GM19467 (cell line): ENCODE measurements around the gene UFM1.
"Not testable (repeated sequence)": the region's sequence is repeated elsewhere in the genome, so short reads cannot be mapped to it uniquely, and the experiment has no call there.

ENCODE experiments used
- ATAC-seq: cut with Tn5 transposase; IDR thresholded peaks from one replicate; pipeline ENCODE4 v1.9.1; 2021; ENCODE audit warnings: mild to moderate bottlenecking, moderate library complexity; ENCODE audit not compliant: unreplicated experiment

UFM1 gene

DNA sequence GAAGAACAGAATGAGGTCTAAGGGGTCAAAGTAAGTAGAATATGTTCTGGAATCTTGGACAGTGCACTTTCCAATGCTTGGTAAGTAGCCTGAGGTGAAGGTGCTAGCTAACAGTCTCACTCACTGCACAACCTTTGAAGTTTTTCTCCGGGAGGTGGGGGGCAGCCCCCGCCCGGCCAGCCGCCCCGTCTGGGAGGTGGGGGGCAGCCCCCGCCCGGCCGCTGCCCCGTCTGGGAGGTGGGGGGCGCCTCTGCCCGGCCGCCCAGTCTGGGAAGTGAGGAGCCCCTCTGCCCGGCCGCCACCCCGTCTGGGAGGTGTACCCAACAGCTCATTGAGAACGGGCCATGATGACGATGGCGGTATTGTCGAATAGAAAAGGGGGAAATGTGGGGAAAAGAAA, 14.1 kb downstream of the UFM1 start:
- ATAC-seq: not testable (repeated sequence)

- no peak for ATAC-seq
These were observed 16.0 kb downstream of the UFM1 start for GRCh38 chr13:38365661-38366060.

- ATAC-seq: no peak
These were observed 17.4 kb downstream of the UFM1 start for GRCh38 chr13:38366954-38367645.

GRCh38 chr13:38369058-38369457, 19.4 kb downstream of the UFM1 start:
- no peak for ATAC-seq

GRCh38 chr13:38370096-38370495, 20.4 kb downstream of the UFM1 start:
- not testable (repeated sequence) for ATAC-seq

GRCh38 chr13:38372820-38373383, 23.3 kb downstream of the UFM1 start:
- ATAC-seq: no peak

- no peak for ATAC-seq
These were observed 26.9 kb downstream of the UFM1 start for GRCh38 chr13:38376546-38376945.

DNA sequence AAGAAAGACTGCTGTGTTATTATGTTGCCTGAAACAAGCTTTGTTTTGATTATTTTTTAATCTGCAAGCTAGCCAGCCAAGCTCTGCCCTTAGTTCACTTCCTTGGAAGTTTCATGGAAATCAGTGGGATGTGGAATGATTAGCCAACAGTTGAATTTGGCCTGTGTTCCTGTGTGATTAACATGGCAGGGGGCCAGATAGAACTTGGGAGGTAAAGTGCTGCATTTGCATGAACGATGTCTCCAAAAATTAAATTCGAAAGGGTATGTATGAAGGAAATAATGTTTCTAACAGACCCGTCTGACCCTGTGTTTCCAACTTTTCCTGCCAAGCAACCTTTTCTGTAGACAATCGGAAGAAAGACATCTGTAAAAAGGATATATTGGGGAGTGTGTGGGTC, 32.2 kb downstream of the UFM1 start:
- ATAC-seq: no peak

DNA sequence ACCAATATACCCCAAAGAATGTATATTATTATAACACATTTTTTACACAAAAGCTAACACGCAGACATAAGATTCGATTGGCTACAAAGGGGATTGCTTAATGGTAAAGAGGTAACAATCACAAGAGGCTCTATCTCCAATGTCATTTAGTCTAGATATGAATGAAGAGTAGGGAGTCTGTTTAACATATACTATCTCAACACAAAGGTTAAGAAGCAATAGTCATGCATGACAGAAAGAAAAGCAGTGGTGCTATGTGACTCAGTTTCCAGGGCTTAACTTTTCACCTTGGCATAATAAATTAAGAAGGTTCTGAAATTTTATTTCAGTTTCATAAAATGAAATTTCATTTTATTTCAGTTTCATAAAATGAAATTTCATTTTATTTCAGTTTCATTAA, 33.3 kb downstream of the UFM1 start:
- no peak for ATAC-seq

DNA sequence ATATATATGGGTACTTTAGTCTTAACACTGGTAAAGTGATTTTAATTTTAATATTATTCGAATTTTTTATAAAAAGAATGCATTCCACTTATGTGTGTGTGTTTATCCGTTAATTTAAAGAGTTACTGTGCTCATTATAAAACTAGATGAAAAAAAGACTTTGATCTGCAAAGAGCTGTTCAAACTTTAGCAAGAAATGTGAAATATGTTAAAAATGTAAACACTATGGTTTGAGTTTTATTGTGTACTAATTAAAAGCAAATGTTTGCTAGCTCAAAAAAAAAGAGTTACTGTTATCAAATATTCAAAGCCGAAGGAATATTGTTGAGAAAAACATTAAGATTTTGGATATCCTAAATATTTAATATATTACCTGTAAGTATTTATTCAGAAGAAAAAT, 34.5 kb downstream of the UFM1 start:
- ATAC-seq: no peak

- ATAC-seq: no peak
These were observed 35.7 kb downstream of the UFM1 start for GRCh38 chr13:38385153-38385891.

DNA sequence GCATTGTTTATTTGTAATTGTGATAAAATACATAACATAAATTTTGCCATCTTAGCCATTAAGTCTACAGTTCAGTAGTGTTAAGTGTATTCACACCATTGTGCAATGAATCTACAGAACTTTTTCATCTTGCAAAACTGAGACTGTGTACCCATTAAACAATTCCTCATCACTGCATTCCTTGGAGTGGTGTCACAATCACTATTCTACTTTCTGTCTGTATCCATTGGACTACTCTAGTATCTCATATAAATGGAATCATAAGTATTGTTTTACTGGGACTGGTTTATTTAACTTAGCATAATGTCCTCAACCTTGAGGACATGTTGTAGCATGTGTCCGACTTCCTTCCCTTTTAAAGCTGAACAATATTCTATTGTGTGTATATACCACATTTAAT, 36.8 kb downstream of the UFM1 start:
- no peak for ATAC-seq

GRCh38 chr13:38391341-38391740, 41.7 kb downstream of the UFM1 start:
- ATAC-seq: no peak

- no peak for ATAC-seq
These were observed 45.3 kb downstream of the UFM1 start for GRCh38 chr13:38394777-38395496.

DNA sequence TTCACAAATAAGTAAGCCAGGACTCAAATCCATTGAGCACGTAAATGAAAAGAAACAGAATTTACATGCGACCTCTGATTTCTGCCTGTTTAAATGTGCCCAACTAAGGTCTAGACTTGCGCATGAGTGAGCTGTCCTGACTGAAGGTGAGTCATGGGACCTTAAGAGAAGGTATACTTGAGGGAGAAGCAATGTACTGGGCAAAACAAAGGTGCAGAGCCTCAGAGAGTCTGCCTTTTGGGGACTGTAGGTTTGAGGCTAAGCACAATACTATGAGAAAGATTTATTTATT, 45.8 kb downstream of the UFM1 start:
- ATAC-seq: no peak

DNA sequence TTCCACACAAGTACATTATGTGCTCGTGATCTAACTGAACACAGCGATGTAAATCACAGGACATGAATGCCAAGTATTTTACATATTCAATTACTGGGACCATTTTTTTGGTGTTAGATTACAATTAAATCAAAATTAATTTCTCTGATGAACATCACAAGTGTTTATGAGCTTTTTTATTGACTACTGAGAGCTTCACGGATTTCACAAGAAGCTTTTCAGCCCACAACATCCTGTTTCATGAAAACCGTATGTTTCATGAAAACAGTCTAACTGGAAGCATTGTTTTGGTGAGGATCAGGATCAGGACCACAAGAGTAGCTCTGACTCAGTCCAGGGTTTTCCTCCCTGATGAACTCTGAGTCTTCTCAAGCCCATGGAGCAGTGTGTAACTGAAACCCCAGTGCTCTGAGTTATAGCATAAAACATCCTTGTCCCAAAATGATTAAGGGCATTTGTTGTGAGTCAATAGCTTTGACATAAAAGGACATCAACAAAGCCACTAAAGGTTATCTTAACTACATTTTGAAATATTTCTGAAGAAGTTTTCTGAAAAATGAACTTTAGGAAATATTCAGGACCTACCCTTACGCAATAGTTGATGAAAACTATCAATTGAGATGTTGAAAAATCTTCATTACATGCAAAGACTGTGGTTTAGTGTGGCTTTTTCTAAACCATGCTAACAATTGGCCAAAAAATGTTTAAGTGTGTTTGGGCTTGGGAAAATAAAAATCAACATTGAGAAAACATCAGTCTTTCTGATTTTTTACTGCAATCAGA, 49.3 kb downstream of the UFM1 start:
- ATAC-seq: no peak

- ATAC-seq: no peak
These were observed 49.9 kb downstream of the UFM1 start for GRCh38 chr13:38399535-38399934.

GRCh38 chr13:38401276-38401675, 51.6 kb downstream of the UFM1 start:
- no peak for ATAC-seq

- no peak for ATAC-seq
These were observed 55.6 kb downstream of the UFM1 start for GRCh38 chr13:38405216-38405615.

GRCh38 chr13:38409771-38410170, 60.1 kb downstream of the UFM1 start:
- ATAC-seq: no peak

GRCh38 chr13:38412266-38412665, 62.6 kb downstream of the UFM1 start:
- ATAC-seq: no peak
